ENCODE measurements around the gene OXGR1.

DNA sequence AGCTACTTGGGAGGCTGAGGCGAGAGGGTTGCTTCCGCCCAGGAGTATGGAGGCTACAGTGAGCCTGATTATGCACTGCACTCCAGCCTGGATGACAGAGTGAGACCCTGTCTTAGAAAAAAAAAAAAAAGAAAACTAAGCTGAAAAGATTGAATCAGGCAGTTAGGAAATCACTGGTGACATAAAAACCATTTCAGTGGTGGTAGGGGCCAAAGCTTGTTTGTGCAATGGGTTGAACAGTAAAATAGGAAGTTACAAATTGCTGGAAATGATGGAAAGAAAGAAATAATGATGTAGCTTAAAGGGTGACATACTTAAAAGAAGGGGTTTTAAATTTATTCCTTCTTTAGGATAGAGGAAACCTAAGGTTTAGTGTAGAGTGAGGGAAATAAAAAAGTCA is 4.8 kb upstream of the OXGR1 start:
- TF ChIP-seq POLR2A (IDR thresholded peaks at IDR 0.05; ENCODE audit: low read depth) (no peak), POLR2AphosphoS5 (IDR thresholded peaks at IDR 0.05) (no peak), EP300 (IDR thresholded peaks at IDR 0.05) (no peak)
- TF ChIP-seq, protein P1, sequence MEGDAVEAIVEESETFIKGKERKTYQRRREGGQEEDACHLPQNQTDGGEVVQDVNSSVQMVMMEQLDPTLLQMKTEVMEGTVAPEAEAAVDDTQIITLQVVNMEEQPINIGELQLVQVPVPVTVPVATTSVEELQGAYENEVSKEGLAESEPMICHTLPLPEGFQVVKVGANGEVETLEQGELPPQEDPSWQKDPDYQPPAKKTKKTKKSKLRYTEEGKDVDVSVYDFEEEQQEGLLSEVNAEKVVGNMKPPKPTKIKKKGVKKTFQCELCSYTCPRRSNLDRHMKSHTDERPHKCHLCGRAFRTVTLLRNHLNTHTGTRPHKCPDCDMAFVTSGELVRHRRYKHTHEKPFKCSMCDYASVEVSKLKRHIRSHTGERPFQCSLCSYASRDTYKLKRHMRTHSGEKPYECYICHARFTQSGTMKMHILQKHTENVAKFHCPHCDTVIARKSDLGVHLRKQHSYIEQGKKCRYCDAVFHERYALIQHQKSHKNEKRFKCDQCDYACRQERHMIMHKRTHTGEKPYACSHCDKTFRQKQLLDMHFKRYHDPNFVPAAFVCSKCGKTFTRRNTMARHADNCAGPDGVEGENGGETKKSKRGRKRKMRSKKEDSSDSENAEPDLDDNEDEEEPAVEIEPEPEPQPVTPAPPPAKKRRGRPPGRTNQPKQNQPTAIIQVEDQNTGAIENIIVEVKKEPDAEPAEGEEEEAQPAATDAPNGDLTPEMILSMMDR (IDR thresholded peaks at IDR 0.05): no peak

Data from esophagus muscularis mucosa (tissue), 4 donors.